ENCODE results near the gene PKIB.

PKIB gene

DNA sequence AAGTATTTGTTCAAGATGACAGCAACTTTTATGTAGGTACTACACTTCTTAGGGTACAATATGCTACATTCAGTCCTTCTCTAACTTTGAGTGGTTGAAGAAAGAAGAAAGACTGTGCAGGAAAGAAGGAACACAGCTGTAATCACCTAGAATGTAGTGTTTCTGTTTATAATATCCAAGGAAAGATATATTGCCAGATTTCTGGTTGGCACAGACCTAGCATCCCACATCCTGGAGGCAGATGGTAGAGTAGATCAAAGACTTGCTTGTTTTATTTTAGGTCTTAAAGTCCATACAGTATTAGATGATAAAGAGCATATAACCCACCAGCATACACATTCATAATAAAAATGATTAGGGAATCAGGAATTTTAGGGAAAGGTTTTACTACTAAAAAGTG lies 156.1 kb downstream of the PKIB start:
- H3K4me3 ChIP-seq: no peak overlapping the region
- H3K27ac ChIP-seq: peak overlapping the region in 1 of 21 experiments; percentile 39

DNA sequence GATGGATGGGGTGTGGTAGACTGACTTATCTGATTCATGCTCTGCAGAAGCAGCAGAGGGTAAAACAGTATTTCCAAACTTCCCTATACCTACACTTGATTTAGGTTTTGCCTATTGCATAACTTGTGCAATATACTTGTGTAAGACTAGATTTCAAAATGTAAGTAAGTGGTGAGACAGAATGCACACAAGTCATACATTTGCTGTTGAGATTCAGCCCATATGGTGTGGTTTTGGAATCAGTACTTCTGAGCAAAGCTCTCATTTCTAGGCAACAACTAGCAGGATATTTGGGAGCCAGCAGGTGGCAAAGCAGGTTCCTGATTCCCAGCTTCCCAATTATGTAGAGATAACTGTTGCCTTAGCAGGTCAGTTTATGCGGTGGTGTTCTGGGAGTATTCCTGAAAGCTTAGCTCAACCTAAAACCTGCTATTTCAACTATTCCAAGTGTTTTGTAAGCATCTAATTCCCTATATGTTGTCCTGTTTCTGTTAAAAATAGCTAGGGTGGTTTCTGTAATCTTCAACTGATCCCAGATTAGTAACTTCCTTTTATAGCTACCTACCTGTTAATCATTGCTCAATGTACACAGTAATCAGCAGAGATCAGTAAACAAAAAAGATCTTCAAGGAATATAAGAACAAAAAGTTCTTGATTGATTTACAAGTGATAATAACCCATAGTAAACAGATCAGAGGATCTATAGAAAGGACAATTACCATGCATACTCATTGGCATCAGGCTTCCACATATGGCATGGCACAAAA lies 160.8 kb downstream of the PKIB start:
- Histone ChIP-seq H3K27ac (peak overlapping the region in 7 of 21 experiments; percentile 18 to 78 (median 51)), H3K4me3 (no peak overlapping the region)

DNA sequence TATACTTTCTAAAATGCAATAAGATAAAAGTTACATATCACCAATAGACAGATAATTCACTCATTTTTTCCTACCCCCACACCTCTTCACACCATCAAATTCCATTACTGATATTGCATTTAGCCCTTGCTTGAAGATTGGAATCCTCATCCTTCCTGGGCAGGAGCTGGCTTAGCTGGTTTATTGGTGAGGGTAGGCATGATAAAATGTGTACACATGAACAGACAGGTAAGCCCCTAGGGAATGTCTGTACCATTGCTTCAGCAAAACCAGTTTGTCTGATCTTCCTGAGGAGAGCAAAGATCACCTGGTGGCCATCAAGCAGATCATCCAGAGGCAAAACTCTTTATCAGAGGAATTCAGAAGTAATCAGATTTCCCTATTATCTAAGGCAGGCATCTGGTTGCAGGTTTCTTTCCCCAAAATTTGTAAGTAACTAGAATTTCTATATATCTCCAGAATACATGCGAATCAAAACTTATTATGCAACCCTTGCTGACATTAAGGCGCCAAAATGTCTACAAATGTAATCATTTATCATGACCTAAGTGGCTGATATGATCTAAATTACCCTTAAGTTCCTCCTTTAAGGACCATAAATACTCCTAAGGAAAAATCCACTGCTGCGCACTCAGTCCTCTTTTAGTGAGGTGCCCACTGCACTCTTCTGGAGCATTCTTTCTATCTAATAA lies 162.7 kb downstream of the PKIB start:
- H3K4me3 ChIP-seq: no peak overlapping the region
- peak overlapping the region in 16 of 21 experiments; percentile 28 to 78 (median 50) for H3K27ac ChIP-seq

Measured in skin epidermis (tissue), 12 donors.